H1 (cell line): ENCODE measurements around the gene DENND11. TPM values are rescaled to one million over a fixed set of nuclear protein-coding genes. Genes with fewer than 3 reads are reported as not detected.

Source experiments
- CTCF ChIA-PET: fragments of 300-600 bp; sonication (Branson Sonifier 250); formaldehyde crosslinking; loops from one replicate; lab custom pipeline; 2021; ENCODE audit not compliant: partially characterized antibody; lab: Charles Lee
- POLR2A ChIA-PET: fragments of 300-600 bp; sonication (Branson Sonifier 250); formaldehyde crosslinking; loops from one replicate; lab custom pipeline; 2021; ENCODE audit warnings: inconsistent platforms; ENCODE audit not compliant: partially characterized antibody; lab: Charles Lee
- DNase-seq, 2 experiments: peaks; one replicate each; pipeline versions ENCODE4 v3.0.0 to v3.0.0-alpha.2; 2010 to 2022; ENCODE audit warnings: low spot score in 2 of 2, low read depth in 1 of 2, mixed read lengths in 1 of 2
- FAIRE-seq: peaks from 2 replicates; lab custom pipeline; 2011; peaks lifted over from hg19 to GRCh38; lab: Jason Lieb, UNC
- H2AFZ ChIP-seq: 2 replicates; pipeline ENCODE4 v1.8.1; 2012; ENCODE audit warnings: low read length, inconsistent platforms
- H2AK5ac ChIP-seq: 2 replicates; pipeline ENCODE4 v1.6.1; 2013; ENCODE audit warnings: low read depth, low read length
- H2BK120ac ChIP-seq: replicated peaks from 2 replicates; pipeline ENCODE3; 2013; ENCODE audit warnings: low read depth, low read length, inconsistent platforms
- H2BK12ac ChIP-seq: 2 replicates; pipeline ENCODE4 v1.6.1; 2013; ENCODE audit warnings: low read depth, low read length
- H2BK15ac ChIP-seq: 2 replicates; pipeline ENCODE4 v1.6.1; 2013; ENCODE audit warnings: low read length
- H2BK20ac ChIP-seq: 2 replicates; pipeline ENCODE4 v1.6.1; 2013; ENCODE audit warnings: low read length
- H2BK5ac ChIP-seq: 2 replicates; pipeline ENCODE4 v1.6.1; 2013; ENCODE audit warnings: low read depth, low read length
- H3K14ac ChIP-seq: 2 replicates; pipeline ENCODE4 v1.6.1; 2013; ENCODE audit warnings: inconsistent platforms; ENCODE audit not compliant: insufficient read length
- H3K18ac ChIP-seq: 2 replicates; pipeline ENCODE4 v1.6.1; 2013; ENCODE audit warnings: low read length; ENCODE audit errors: extremely low read depth
- H3K23ac ChIP-seq: 2 replicates; pipeline ENCODE4 v1.6.1; 2013; ENCODE audit warnings: inconsistent platforms; ENCODE audit not compliant: insufficient read length
- H3K23me2 ChIP-seq: 2 replicates; pipeline ENCODE4 v1.6.1; 2013; ENCODE audit warnings: low read depth, low read length
- H3K27ac ChIP-seq: 2 replicates; pipeline ENCODE4 v1.6.1; 2011; ENCODE audit warnings: low read depth, low read length, inconsistent platforms
- H3K27me3 ChIP-seq, 4 experiments: replicated peaks in 1 of 4; 1 replicate in 1 of 4; 2 replicates in 3 of 4; pipeline versions ENCODE4 v1.6.1 to v1.8.1; 2011 to 2013; ENCODE audit warnings: low read length in 3 of 4, mild to moderate bottlenecking in 3 of 4, inconsistent platforms in 2 of 4, mixed read lengths in 2 of 4, moderate library complexity in 1 of 4; ENCODE audit not compliant: control insufficient read depth in 3 of 4, insufficient read depth in 3 of 4; ENCODE audit errors: extremely low read depth in 1 of 4
- H3K36me3 ChIP-seq, 4 experiments: 2 replicates each; pipeline versions ENCODE4 v1.6.1 to v1.8.1; 2011 to 2013; ENCODE audit warnings: mild to moderate bottlenecking in 4 of 4, low read length in 3 of 4, moderate library complexity in 2 of 4, control low read depth in 1 of 4, inconsistent platforms in 1 of 4; ENCODE audit not compliant: insufficient read depth in 4 of 4, control insufficient read depth in 2 of 4
- H3K4ac ChIP-seq: replicated peaks from 2 replicates; pipeline ENCODE3; 2013; ENCODE audit warnings: low read length, low read depth, mixed read lengths, inconsistent platforms; ENCODE audit not compliant: insufficient read length
- H3K4me1 ChIP-seq, 4 experiments: replicated peaks in 1 of 4; 1 replicate in 1 of 4; 2 replicates in 3 of 4; pipeline versions ENCODE4 v1.6.1 to v1.8.1; 2011 to 2013; ENCODE audit warnings: low read length in 3 of 4, inconsistent platforms in 2 of 4, mixed read lengths in 1 of 4; ENCODE audit not compliant: insufficient read depth in 4 of 4, control insufficient read depth in 3 of 4
- H3K4me2 ChIP-seq, 2 experiments: 2 replicates each; pipeline versions ENCODE4 v1.6.1 to v1.8.1; 2011 to 2013; ENCODE audit warnings: low read depth in 2 of 2, low read length in 2 of 2, control low read depth in 1 of 2, inconsistent platforms in 1 of 2, mild to moderate bottlenecking in 1 of 2; ENCODE audit not compliant: insufficient read depth in 1 of 2
- H3K4me3 ChIP-seq, 4 experiments: fragments of 200-600, 300-600 bp in 1 of 4; sonication (generic), shearing (Covaris generic), sonication (Bioruptor Twin) in 1 of 4; 2 replicates each; pipeline versions ENCODE4 v1.5.1 to v1.8.1; 2011 to 2016; ENCODE audit warnings: low read length in 4 of 4, low read depth in 3 of 4, control low read depth in 2 of 4, inconsistent platforms in 2 of 4, mild to moderate bottlenecking in 2 of 4, mixed read lengths in 1 of 4, moderate library complexity in 1 of 4; ENCODE audit not compliant: insufficient read depth in 2 of 4; ENCODE audit errors: extremely low read depth in 1 of 4
- H3K56ac ChIP-seq: replicated peaks from 2 replicates; pipeline ENCODE3; 2013; ENCODE audit warnings: low read depth, mild to moderate bottlenecking, mixed read lengths, low read length, inconsistent platforms; ENCODE audit not compliant: insufficient read length
- H3K79me1 ChIP-seq: 2 replicates; pipeline ENCODE4 v1.6.1; 2013; ENCODE audit warnings: low read depth, low read length, control low read depth
- H3K79me2 ChIP-seq, 2 experiments: 2 replicates each; pipeline versions ENCODE4 v1.6.1 to v1.8.1; 2012 to 2013; ENCODE audit warnings: low read length in 2 of 2, mild to moderate bottlenecking in 2 of 2, inconsistent platforms in 1 of 2; ENCODE audit not compliant: insufficient read depth in 2 of 2, control insufficient read depth in 1 of 2
- H3K9ac ChIP-seq, 4 experiments: replicated peaks in 1 of 4; 1 replicate in 1 of 4; 2 replicates in 3 of 4; pipeline versions ENCODE4 v1.6.1 to v1.8.1; 2011 to 2013; ENCODE audit warnings: low read depth in 3 of 4, low read length in 3 of 4, control low read depth in 2 of 4, mild to moderate bottlenecking in 2 of 4, moderate library complexity in 2 of 4, inconsistent platforms in 1 of 4; ENCODE audit errors: extremely low read depth in 1 of 4
- H3K9me3 ChIP-seq, 2 experiments: 2 replicates each; pipeline versions ENCODE4 v1.6.1 to v1.8.1; 2012 to 2013; ENCODE audit warnings: mild to moderate bottlenecking in 2 of 2, moderate library complexity in 2 of 2, control low read depth in 1 of 2, inconsistent platforms in 1 of 2, low read depth in 1 of 2, low read length in 1 of 2, mixed read lengths in 1 of 2; ENCODE audit not compliant: insufficient read depth in 2 of 2
- H4K20me1 ChIP-seq, 2 experiments: replicated peaks in 1 of 2; 2 replicates each; pipeline versions ENCODE3 to v1.8.1; 2011 to 2013; ENCODE audit warnings: inconsistent platforms in 2 of 2, low read length in 2 of 2, mild to moderate bottlenecking in 1 of 2; ENCODE audit not compliant: insufficient read depth in 2 of 2, control insufficient read depth in 1 of 2
- H4K5ac ChIP-seq: 2 replicates; pipeline ENCODE4 v1.6.1; 2013; ENCODE audit warnings: low read length, low read depth, mixed read lengths, inconsistent platforms; ENCODE audit not compliant: insufficient read length
- H4K8ac ChIP-seq: 2 replicates; pipeline ENCODE4 v1.8.0; 2013; ENCODE audit warnings: mild to moderate bottlenecking, moderate library complexity, low read length, inconsistent platforms; ENCODE audit not compliant: insufficient read depth; ENCODE audit errors: extremely low read depth
- H4K91ac ChIP-seq: replicated peaks from 2 replicates; pipeline ENCODE3; 2013; ENCODE audit warnings: low read length, mixed read lengths, inconsistent platforms; ENCODE audit not compliant: insufficient read length
- ATF2 ChIP-seq: IDR thresholded peaks from 2 replicates; pipeline ENCODE4 v1.6.1; 2012; ENCODE audit warnings: low read length, inconsistent platforms
- WGBS, 2 experiments: shearing (Covaris generic) in 1 of 2; methylation state at CpG; one replicate each; pipeline versions ENCODE4 v1.1.6 to v1.1.7; 2013 to 2015; ENCODE audit warnings: low lambda C conversion rate in 2 of 2, mixed read lengths in 2 of 2, inconsistent platforms in 1 of 2, low coverage in 1 of 2, missing lambda C conversion rate in 1 of 2; ENCODE audit not compliant: insufficient replicate concordance in 2 of 2, insufficient coverage in 1 of 2, insufficient read length in 1 of 2; ENCODE audit errors: extremely low coverage in 1 of 2, missing lambda C conversion rate in 1 of 2; 5-methylcytosine and 5-hydroxymethylcytosine counted together
- polyA plus RNA-seq, 7 experiments: library from polyadenylated mRNA; depleted of rRNA in 3 of 7; stranded (reverse) in 5 of 7; unstranded in 2 of 7; fragments of >200 nt in 5 of 7; fragments of 200-250 nt in 2 of 7; gene quantifications; 1 replicate in 5 of 7; 2 replicates in 1 of 7; 4 replicates in 1 of 7; pipeline versions ENCODE4 v1.2.1 to v1.2.3, GENCODE V29; 2011 to 2013; ENCODE audit warnings: missing spikeins in 2 of 7, mixed read lengths in 2 of 7
- total RNA-seq: library from RNA; stranded (reverse); fragmentation: NEBNext Ultra II Directional; extraction: Animal tissue kit (Norgen Biotek cat#: 25700); gene quantifications from 2 replicates; pipeline ENCODE4 v1.2.1, GENCODE V29; 2021

The DENND11 gene
- total and polyA plus RNA-seq, 2 of the 8 experiments (the other 6 are each of a cell fraction or from before 2014, with no cell fraction given), result 8.0 to 26.8 TPM

DNA sequence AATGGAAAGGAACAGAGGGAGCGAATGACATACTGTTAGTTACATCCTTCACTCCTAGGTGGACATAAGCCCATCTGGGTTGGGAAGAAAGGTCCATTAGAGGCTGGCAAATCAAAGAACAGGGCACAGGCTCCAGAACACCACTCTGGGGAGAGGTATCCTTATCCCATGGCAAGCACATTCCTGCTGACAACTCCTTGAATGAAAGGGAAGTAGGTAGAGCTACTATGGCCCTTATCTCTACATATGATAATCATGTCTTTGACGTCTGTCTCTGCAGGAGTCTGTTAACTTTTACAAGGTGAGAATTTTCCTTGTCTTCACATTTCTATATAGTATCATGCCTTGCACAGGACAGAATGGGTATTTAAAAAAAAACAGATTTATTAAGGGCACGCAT is 10.4 kb downstream of the DENND11 start:
- FAIRE-seq, result no peak
- CTCF ChIA-PET, result interaction anchor here (0.5 to 8.5 kb wide), 2 partner anchors 16 to 952 kb away, joined by 3 to 62 read pairs; no protein-coding TSS in a partner anchor
- no peak overlapping the region for H3K23ac ChIP-seq

More for the DNA sequence above, 10.4 kb downstream of the DENND11 start:
- 0 out of 4 replicates have a peak overlapping the region, but pooled peaks of 1 of the 2 experiments have one; percentile 26 for H3K4me2 ChIP-seq
- H4K5ac ChIP-seq, result no peak overlapping the region
- POLR2A ChIA-PET, result no interaction called here
- no peak overlapping the region for H3K14ac ChIP-seq
- H3K4me1 ChIP-seq, result peaks cover 0 to 12% (median 4%) of the 10 kb centered on the region in 4 experiments; a peak in 4 of 7 replicates
- no peak overlapping the region for H3K56ac ChIP-seq
- 0 out of 2 replicates have a peak overlapping the region, but pooled peaks have one; percentile 7 for H2AK5ac ChIP-seq
- no peak overlapping the region for H3K27ac ChIP-seq
- H3K4me3 ChIP-seq, result no peak overlapping the region
- H2BK5ac ChIP-seq, result no peak overlapping the region
- H2BK20ac ChIP-seq, result no peak overlapping the region
- H3K9ac ChIP-seq, result no peak overlapping the region
- TF ChIP-seq ATF2, result no peak
- TF ChIP-seq, all 59 proteins: peak for 0
- Histone ChIP-seq H4K20me1 (peaks cover 0 to 8% of the 10 kb centered on the region in 2 experiments), H3K9me3 (no peaks in the 10 kb centered on the region), H3K18ac (no peak overlapping the region), H3K79me2 (peaks cover 0 to 55% of the 10 kb centered on the region in 2 experiments; a peak in 2 of 4 replicates), H2BK12ac (no peak overlapping the region), H2BK15ac (no peak overlapping the region), H3K79me1 (no peaks in the 10 kb centered on the region; the same call in 1 of the 2 replicates), H3K27me3 (no peaks in the 10 kb centered on the region), H4K91ac (no peak overlapping the region), H3K4ac (no peak overlapping the region), H3K23me2 (no peaks in the 10 kb centered on the region), H3K36me3 (no peaks in the 10 kb centered on the region; a peak in 1 of 8 replicates), H2AFZ (no peak overlapping the region), H2BK120ac (no peak overlapping the region), H4K8ac (no peak overlapping the region)
- WGBS, 2 experiments, result 70% methylated on average over 3 of the region's 3 CpGs; no CpG with 5 or more reads in 1 of the 2 experiments
- DNase-seq, result no peak
